ENCODE measurements around the gene MAOB. TPM values are rescaled to one million over a fixed set of nuclear protein-coding genes. Genes with fewer than 3 reads are reported as not detected.

The MAOB gene
- total RNA-seq, 4 donors from 2014 or later = 35.5 to 143 (median 67.9) TPM

- TF ChIP-seq CTCF (IDR thresholded peaks at IDR 0.05; ENCODE audit: low read depth) = no peak
Observed at GRCh38 chrX:43835559-43835958, 46.7 kb downstream of the MAOB start.

- no peak for TF ChIP-seq CTCF (IDR thresholded peaks at IDR 0.05; ENCODE audit: low read depth)
Observed at GRCh38 chrX:43827791-43828190, 54.5 kb downstream of the MAOB start.

GRCh38 chrX:43822014-43822413 lies 60.2 kb downstream of the MAOB start:
- TF ChIP-seq CTCF (IDR thresholded peaks at IDR 0.05; ENCODE audit: low read depth) = no peak

GRCh38 chrX:43817444-43817843 lies 64.8 kb downstream of the MAOB start:
- TF ChIP-seq CTCF (IDR thresholded peaks at IDR 0.05; ENCODE audit: low read depth) = no peak

GRCh38 chrX:43815209-43815608 lies 67.0 kb downstream of the MAOB start:
- TF ChIP-seq CTCF (IDR thresholded peaks at IDR 0.05; ENCODE audit: low read depth) = no peak

GRCh38 chrX:43813898-43814297 lies 68.4 kb downstream of the MAOB start:
- TF ChIP-seq CTCF (IDR thresholded peaks at IDR 0.05; ENCODE audit: low read depth) = no peak

GRCh38 chrX:43813319-43813718 lies 68.9 kb downstream of the MAOB start:
- no peak for TF ChIP-seq CTCF (IDR thresholded peaks at IDR 0.05; ENCODE audit: low read depth)
